Trophoblast cell (in vitro differentiated cells and primary cell): Measurements from ENCODE around the gene PTPRE.

Source experiments
- DNase-seq, 2 donors: peaks; one replicate each; pipeline ENCODE4 v3.0.0-alpha.2; 2016
- H2AFZ ChIP-seq: 2 replicates; pipeline ENCODE4 v1.6.1; 2013; ENCODE audit warnings: low read length, moderate library complexity, mild to moderate bottlenecking; ENCODE audit not compliant: insufficient read depth, poor library complexity
- H2AK5ac ChIP-seq: 2 replicates; pipeline ENCODE4 v1.6.1; 2013; ENCODE audit warnings: mild to moderate bottlenecking, low read length
- H2BK120ac ChIP-seq: 2 replicates; pipeline ENCODE4 v1.6.1; 2013; ENCODE audit warnings: low read length, mild to moderate bottlenecking, moderate library complexity; ENCODE audit not compliant: insufficient read depth, poor library complexity
- H2BK12ac ChIP-seq: 2 replicates; pipeline ENCODE4 v1.6.1; 2013; ENCODE audit warnings: mild to moderate bottlenecking, low read length, moderate library complexity
- H2BK5ac ChIP-seq: 2 replicates; pipeline ENCODE4 v1.6.1; 2013; ENCODE audit warnings: low read length, low read depth, moderate library complexity, mild to moderate bottlenecking; ENCODE audit not compliant: poor library complexity
- H3K14ac ChIP-seq: 2 replicates; pipeline ENCODE4 v1.6.1; 2013; ENCODE audit warnings: mild to moderate bottlenecking, low read length
- H3K18ac ChIP-seq: 2 replicates; pipeline ENCODE4 v1.6.1; 2013; ENCODE audit warnings: mild to moderate bottlenecking, low read length
- H3K23ac ChIP-seq: 2 replicates; pipeline ENCODE4 v1.6.1; 2013; ENCODE audit warnings: low read length
- H3K27ac ChIP-seq: 2 replicates; pipeline ENCODE4 v1.5.1; 2013; ENCODE audit warnings: low read depth, mild to moderate bottlenecking, inconsistent platforms, low read length, moderate library complexity
- H3K27me3 ChIP-seq: 2 replicates; pipeline ENCODE4 v1.6.1; 2013; ENCODE audit warnings: inconsistent platforms, mild to moderate bottlenecking, low read length, moderate library complexity; ENCODE audit not compliant: insufficient read depth
- H3K36me3 ChIP-seq, 2 experiments: 1 replicate in 1 of 2; 2 replicates in 1 of 2; pipeline ENCODE4 v1.6.1; 2013; ENCODE audit warnings: low read length in 2 of 2, mild to moderate bottlenecking in 2 of 2, moderate library complexity in 1 of 2; ENCODE audit not compliant: insufficient read depth in 2 of 2, control insufficient read depth in 1 of 2
- H3K4ac ChIP-seq: 2 replicates; pipeline ENCODE4 v1.6.1; 2013; ENCODE audit warnings: low read depth, mild to moderate bottlenecking, low read length, moderate library complexity
- H3K4me1 ChIP-seq, 2 experiments: 1 replicate in 1 of 2; 2 replicates in 1 of 2; pipeline ENCODE4 v1.6.1; 2013; ENCODE audit warnings: low read length in 2 of 2, mild to moderate bottlenecking in 2 of 2, moderate library complexity in 1 of 2; ENCODE audit not compliant: insufficient read depth in 2 of 2, control insufficient read depth in 1 of 2
- H3K4me2 ChIP-seq: 2 replicates; pipeline ENCODE4 v1.6.1; 2013; ENCODE audit warnings: inconsistent platforms, mild to moderate bottlenecking, low read length, moderate library complexity
- H3K4me3 ChIP-seq: 2 replicates; pipeline ENCODE4 v1.5.1; 2013; ENCODE audit warnings: mild to moderate bottlenecking, low read depth, low read length, inconsistent platforms
- H3K79me1 ChIP-seq: one replicate; pipeline ENCODE4 v1.6.1; 2013; ENCODE audit warnings: low read length
- H3K79me2 ChIP-seq: 2 replicates; pipeline ENCODE4 v1.6.1; 2013; ENCODE audit warnings: low read length, mild to moderate bottlenecking; ENCODE audit not compliant: control insufficient read depth, insufficient read depth, poor library complexity
- H3K9ac ChIP-seq: 2 replicates; pipeline ENCODE4 v1.6.1; 2013; ENCODE audit warnings: mild to moderate bottlenecking, low read length
- H3K9me3 ChIP-seq: 2 replicates; pipeline ENCODE4 v1.6.1; 2013; ENCODE audit warnings: low read depth, mild to moderate bottlenecking, control low read depth, inconsistent platforms, low read length; ENCODE audit not compliant: insufficient read depth
- H4K12ac ChIP-seq: 2 replicates; pipeline ENCODE4 v1.6.1; 2013; ENCODE audit warnings: low read depth, mild to moderate bottlenecking, low read length, moderate library complexity
- H4K8ac ChIP-seq: 2 replicates; pipeline ENCODE4 v1.6.1; 2013; ENCODE audit warnings: low read depth, mild to moderate bottlenecking, low read length, moderate library complexity
- H4K91ac ChIP-seq: one replicate; pipeline ENCODE4 v1.6.1; 2013; ENCODE audit warnings: low read depth, mild to moderate bottlenecking, low read length, moderate library complexity
- WGBS: extraction: QIAGEN DNeasy Blood & Tissue Kit; methylation state at CpG from one replicate; pipeline ENCODE4 v1.1.7; 2013; ENCODE audit warnings: missing lambda C conversion rate; ENCODE audit not compliant: insufficient read length, insufficient coverage; ENCODE audit errors: extremely low coverage; 5-methylcytosine and 5-hydroxymethylcytosine counted together

PTPRE gene

GRCh38 chr10:128003521-128003920 is 96.6 kb downstream of the PTPRE start:
- Histone ChIP-seq H3K79me1 (no peaks in the 10 kb centered on the region), H2AFZ (no peak overlapping the region), H2AK5ac (no peak overlapping the region), H3K36me3 (no peaks in the 10 kb centered on the region), H3K27ac (no peak overlapping the region), H3K14ac (no peak overlapping the region), H2BK12ac (no peak overlapping the region), H2BK5ac (no peak overlapping the region), H4K91ac (no peak overlapping the region), H3K79me2 (no peaks in the 10 kb centered on the region), H3K18ac (no peak overlapping the region), H4K8ac (no peak overlapping the region), H4K12ac (no peak overlapping the region), H3K4me2 (no peak overlapping the region), H3K27me3 (no peaks in the 10 kb centered on the region), H3K4me1 (peaks cover 2 to 7% of the 10 kb centered on the region in 2 experiments), H3K4me3 (no peak overlapping the region), H3K9ac (no peak overlapping the region), H3K9me3 (peaks cover 2% of the 10 kb centered on the region), H3K23ac (no peak overlapping the region), H3K4ac (no peak overlapping the region), H2BK120ac (no peak overlapping the region)
- no CpG with 5 or more reads among the region's 7 CpGs for WGBS
- no peak for DNase-seq

DNA sequence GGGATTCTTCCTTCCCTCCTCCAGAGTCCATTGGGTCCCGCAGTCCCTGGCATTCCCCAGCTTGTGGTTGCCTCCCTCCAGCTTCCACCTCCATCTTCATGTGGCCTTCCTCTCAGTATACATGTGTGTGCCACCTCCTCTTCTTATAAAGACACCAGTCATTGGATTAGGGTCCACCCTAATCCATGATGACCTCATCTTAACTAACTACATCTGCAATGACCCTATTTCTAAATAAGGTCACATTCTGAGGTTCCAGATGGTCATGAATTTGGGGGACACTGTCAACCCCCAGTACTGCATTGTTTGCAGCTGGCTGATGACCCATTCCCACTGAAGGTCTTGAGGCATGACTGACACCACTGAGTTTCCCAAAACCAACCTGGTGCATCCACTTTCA is 99.0 kb downstream of the PTPRE start:
- no peak overlapping the region for H4K91ac ChIP-seq
- DNase-seq, result no peak
- H3K4me2 ChIP-seq, result no peak overlapping the region
- no peak overlapping the region for H3K18ac ChIP-seq
- H3K79me2 ChIP-seq, result no peaks in the 10 kb centered on the region
- peaks cover 2% of the 10 kb centered on the region for H3K79me1 ChIP-seq
- H3K14ac ChIP-seq, result no peak overlapping the region
- H3K4me3 ChIP-seq, result no peak overlapping the region
- no peak overlapping the region for H3K23ac ChIP-seq
- no peak overlapping the region for H4K8ac ChIP-seq
- H3K4me1 ChIP-seq, result peaks cover 15 to 21% of the 10 kb centered on the region in 2 experiments
- H3K36me3 ChIP-seq, result no peaks in the 10 kb centered on the region
- no peak overlapping the region for H2BK120ac ChIP-seq
- no CpG with 5 or more reads among the region's 1 CpG for WGBS
- H3K9ac ChIP-seq, result no peak overlapping the region
- no peak overlapping the region for H2AK5ac ChIP-seq
- H3K27me3 ChIP-seq, result no peaks in the 10 kb centered on the region
- no peak overlapping the region for H3K4ac ChIP-seq
- H3K9me3 ChIP-seq, result peaks cover 2% of the 10 kb centered on the region
- no peak overlapping the region for H2BK12ac ChIP-seq
- no peak overlapping the region for H2AFZ ChIP-seq
- H3K27ac ChIP-seq, result no peak overlapping the region
- H2BK5ac ChIP-seq, result no peak overlapping the region
- no peak overlapping the region for H4K12ac ChIP-seq

- H3K9me3 ChIP-seq, result no peaks in the 10 kb centered on the region
- no peak overlapping the region for H3K18ac ChIP-seq
- no peak for DNase-seq
- H3K27me3 ChIP-seq, result no peaks in the 10 kb centered on the region
- no CpG with 5 or more reads among the region's 1 CpG for WGBS
- no peak overlapping the region for H4K8ac ChIP-seq
- no peak overlapping the region for H2BK12ac ChIP-seq
- no peak overlapping the region for H2AK5ac ChIP-seq
- no peak overlapping the region for H3K23ac ChIP-seq
- no peak overlapping the region for H3K4ac ChIP-seq
- H3K4me2 ChIP-seq, result no peak overlapping the region
- H3K4me1 ChIP-seq, result peaks cover 15 to 21% of the 10 kb centered on the region in 2 experiments
- no peak overlapping the region for H3K14ac ChIP-seq
- no peak overlapping the region for H3K9ac ChIP-seq
- H2BK5ac ChIP-seq, result no peak overlapping the region
- no peaks in the 10 kb centered on the region for H3K79me2 ChIP-seq
- H3K36me3 ChIP-seq, result no peaks in the 10 kb centered on the region
- H3K27ac ChIP-seq, result no peak overlapping the region
- no peak overlapping the region for H2AFZ ChIP-seq
- H4K12ac ChIP-seq, result no peak overlapping the region
- H3K4me3 ChIP-seq, result no peak overlapping the region
- peaks cover 2% of the 10 kb centered on the region for H3K79me1 ChIP-seq
- no peak overlapping the region for H2BK120ac ChIP-seq
- no peak overlapping the region for H4K91ac ChIP-seq
Observed at GRCh38 chr10:128007056-128007455, 100.2 kb downstream of the PTPRE start.

- Histone ChIP-seq H3K4me1 (peaks cover 15 to 21% of the 10 kb centered on the region in 2 experiments), H3K79me2 (no peaks in the 10 kb centered on the region), H2AK5ac (no peak overlapping the region), H3K27ac (no peak overlapping the region), H2AFZ (no peak overlapping the region), H2BK12ac (no peak overlapping the region), H3K4me2 (no peak overlapping the region), H2BK5ac (no peak overlapping the region), H3K18ac (no peak overlapping the region), H3K9ac (no peak overlapping the region), H3K79me1 (peaks cover 2% of the 10 kb centered on the region), H3K14ac (no peak overlapping the region), H3K9me3 (no peaks in the 10 kb centered on the region), H3K36me3 (no peaks in the 10 kb centered on the region), H4K91ac (no peak overlapping the region), H3K4ac (no peak overlapping the region), H3K4me3 (no peak overlapping the region), H3K23ac (no peak overlapping the region), H2BK120ac (no peak overlapping the region), H4K12ac (no peak overlapping the region), H3K27me3 (no peaks in the 10 kb centered on the region), H4K8ac (no peak overlapping the region)
- no CpG with 5 or more reads among the region's 7 CpGs for WGBS
- peak in 1 of 2 donors; percentile 21 for DNase-seq
Observed at GRCh38 chr10:128007971-128008370, 101.1 kb downstream of the PTPRE start.
